IPS-15b (cell line): ENCODE measurements around the gene ZNF768.

Experiments used
- H3K27me3 ChIP-seq: one replicate; pipeline ENCODE4 v1.6.1; 2013; ENCODE audit warnings: low read length; ENCODE audit not compliant: control insufficient read depth, insufficient read depth
- H3K36me3 ChIP-seq: one replicate; pipeline ENCODE4 v1.6.1; 2013; ENCODE audit warnings: low read length; ENCODE audit not compliant: control insufficient read depth, insufficient read depth
- H3K4me1 ChIP-seq: one replicate; pipeline ENCODE4 v1.6.1; 2013; ENCODE audit warnings: mild to moderate bottlenecking, low read length; ENCODE audit not compliant: control insufficient read depth, insufficient read depth
- H3K4me3 ChIP-seq: one replicate; pipeline ENCODE4 v1.5.1; 2013; ENCODE audit warnings: low read depth, low read length
- H3K9ac ChIP-seq: one replicate; pipeline ENCODE4 v1.6.1; 2013; ENCODE audit warnings: low read depth, mild to moderate bottlenecking, low read length
- H3K9me3 ChIP-seq: one replicate; pipeline ENCODE4 v1.6.1; 2013; ENCODE audit warnings: mild to moderate bottlenecking, low read length; ENCODE audit not compliant: control insufficient read depth, insufficient read depth

The ZNF768 gene

GRCh38 chr16:30526137-30526822 lies at the start of gene ZNF768:
ZNF768 (minus strand) TSS chr16:30526566; CDS start chr16:30526413, 153 bp downstream.
- Histone ChIP-seq H3K9me3 (no peaks in the 10 kb centered on the region), H3K4me1 (peaks cover 8% of the 10 kb centered on the region), H3K36me3 (peaks cover 3% of the 10 kb centered on the region), H3K4me3 (peak within 1 kb of the TSS; percentile 82), H3K9ac (peak within 1 kb of the TSS; percentile 83), H3K27me3 (no peaks in the 10 kb centered on the region)

DNA sequence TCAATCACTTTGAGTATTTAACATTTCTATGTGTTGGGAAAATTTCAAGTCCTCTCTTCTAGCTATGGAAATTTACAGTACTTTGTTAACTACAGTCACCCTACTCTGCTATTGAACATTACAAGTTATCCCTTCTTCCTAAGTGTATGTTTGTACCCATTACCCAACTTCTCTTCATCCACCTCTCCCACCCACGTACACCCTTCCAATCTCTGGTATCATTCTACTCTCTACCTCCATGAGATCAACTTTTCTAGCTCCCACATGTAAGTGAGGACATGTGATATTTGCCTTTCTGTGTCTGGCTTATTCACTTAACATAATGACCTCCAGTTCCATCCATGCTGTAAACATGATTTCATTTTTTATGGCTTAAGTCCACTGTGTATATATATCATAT lies 48.3 kb upstream of the ZNF768 start:
- Histone ChIP-seq H3K36me3 (peaks cover 3% of the 10 kb centered on the region), H3K27me3 (no peaks in the 10 kb centered on the region), H3K4me3 (no peak overlapping the region), H3K9ac (no peak overlapping the region), H3K9me3 (no peaks in the 10 kb centered on the region), H3K4me1 (peaks cover 2% of the 10 kb centered on the region)

DNA sequence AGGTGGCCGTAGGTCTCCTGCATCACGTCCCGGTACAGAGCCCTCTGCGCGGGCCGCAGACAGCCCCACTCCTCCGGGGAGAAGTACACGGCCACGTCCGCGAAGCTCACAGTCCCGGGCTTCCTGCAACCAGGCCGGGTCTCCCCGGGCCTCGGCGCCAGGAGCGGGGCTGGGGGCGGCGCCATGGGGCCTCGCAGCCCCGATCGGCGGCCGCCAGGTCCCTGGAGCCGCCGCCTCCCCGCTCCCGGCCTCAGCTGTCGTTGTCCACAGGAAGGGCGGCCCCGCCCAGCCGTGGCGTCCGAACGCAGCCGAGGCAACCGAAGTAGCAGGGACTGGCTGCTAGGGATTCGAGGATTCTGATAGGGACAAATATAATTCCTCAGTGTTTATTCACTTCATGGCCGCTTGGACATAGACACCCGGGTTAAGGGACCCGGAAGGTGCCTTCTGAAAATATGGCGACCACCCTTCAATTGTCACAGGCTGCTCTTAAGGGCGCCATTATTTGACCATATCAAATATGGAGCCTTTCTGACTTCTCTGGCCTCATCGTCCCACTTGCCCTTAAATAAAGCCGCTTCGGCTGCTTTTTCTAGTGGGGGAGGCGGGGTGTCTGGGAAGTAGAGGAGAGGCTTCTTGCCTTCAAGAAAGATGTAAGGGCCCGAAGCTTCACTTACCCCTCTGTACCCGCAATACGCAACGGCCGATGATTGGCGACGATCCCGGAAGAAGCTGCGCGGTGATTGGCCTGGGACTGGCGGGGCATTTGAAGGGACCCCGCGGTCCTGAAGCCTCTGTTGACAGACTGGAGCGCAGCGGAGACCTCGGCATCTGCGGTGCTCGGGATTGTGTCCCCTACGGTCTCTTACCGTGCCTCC lies 45.3 kb upstream of the ZNF768 start, which contains the start of gene ZNF688:
ZNF688 (minus strand) TSS at position 270 of the 878 bp plus-strand sequence; CDS start at position 185, 85 bp downstream.
- H3K4me1 ChIP-seq = peaks cover 2% of the 10 kb centered on the region
- peak within 1 kb of the TSS; percentile 83 for H3K9ac ChIP-seq
- H3K36me3 ChIP-seq = no peaks in the 10 kb centered on the region
- H3K4me3 ChIP-seq = peak within 1 kb of the TSS; percentile 89
- no peaks in the 10 kb centered on the region for H3K27me3 ChIP-seq
- H3K9me3 ChIP-seq = no peaks in the 10 kb centered on the region

DNA sequence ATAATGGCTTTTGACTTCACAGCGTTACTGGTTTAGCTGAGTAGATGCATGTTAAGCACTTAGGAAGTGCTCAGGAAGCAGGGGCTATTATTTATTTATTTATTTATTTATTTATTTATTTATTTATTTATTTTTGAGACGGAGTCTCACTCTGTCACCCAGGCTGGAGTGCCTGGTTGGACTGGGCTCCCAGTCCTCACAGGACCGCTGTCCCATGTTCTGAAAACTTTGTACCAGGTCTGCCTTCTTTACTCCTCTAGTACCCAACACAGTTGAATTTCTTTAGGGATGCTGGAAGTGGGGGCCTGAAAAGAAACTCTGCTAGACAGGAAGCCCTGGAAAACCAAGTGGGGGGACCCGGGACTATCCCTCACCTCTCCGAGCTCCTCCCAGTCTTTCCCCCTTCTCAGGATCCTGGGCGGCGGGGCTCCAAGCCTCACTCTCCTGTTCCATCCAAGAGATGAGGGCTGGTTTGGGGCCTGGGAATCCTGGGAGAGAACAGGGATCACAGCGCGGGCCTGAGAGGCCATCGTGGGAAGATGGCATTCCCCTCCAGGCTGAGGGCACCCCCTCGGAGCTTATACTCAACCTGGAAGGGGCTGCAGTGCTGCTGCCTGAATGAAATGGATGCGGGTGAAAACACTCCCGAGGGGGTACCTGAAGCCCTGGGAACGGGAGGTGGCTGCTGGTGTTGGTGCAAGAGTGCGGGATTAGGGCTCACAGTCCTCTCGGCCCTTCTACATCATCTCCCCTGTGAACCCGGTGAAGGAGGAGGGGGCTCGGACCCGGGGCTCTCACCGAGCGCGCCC lies 44.5 kb upstream of the ZNF768 start:
- peak overlapping the region; percentile 83 for H3K9ac ChIP-seq
- no peaks in the 10 kb centered on the region for H3K36me3 ChIP-seq
- H3K4me3 ChIP-seq = peak overlapping the region; percentile 89
- peaks cover 2% of the 10 kb centered on the region for H3K4me1 ChIP-seq
- H3K27me3 ChIP-seq = peaks cover 2% of the 10 kb centered on the region
- H3K9me3 ChIP-seq = no peaks in the 10 kb centered on the region

- Histone ChIP-seq H3K9me3 (no peaks in the 10 kb centered on the region), H3K27me3 (peaks cover 2% of the 10 kb centered on the region), H3K9ac (no peak overlapping the region), H3K4me3 (no peak overlapping the region), H3K36me3 (no peaks in the 10 kb centered on the region), H3K4me1 (peaks cover 2% of the 10 kb centered on the region)
Observed at GRCh38 chr16:30569746-30570635, 43.6 kb upstream of the ZNF768 start.

GRCh38 chr16:30569281-30569680 lies 42.9 kb upstream of the ZNF768 start:
- Histone ChIP-seq H3K27me3 (peaks cover 2% of the 10 kb centered on the region), H3K9me3 (no peaks in the 10 kb centered on the region), H3K4me1 (peaks cover 2% of the 10 kb centered on the region), H3K9ac (no peak overlapping the region), H3K4me3 (no peak overlapping the region), H3K36me3 (no peaks in the 10 kb centered on the region)

DNA sequence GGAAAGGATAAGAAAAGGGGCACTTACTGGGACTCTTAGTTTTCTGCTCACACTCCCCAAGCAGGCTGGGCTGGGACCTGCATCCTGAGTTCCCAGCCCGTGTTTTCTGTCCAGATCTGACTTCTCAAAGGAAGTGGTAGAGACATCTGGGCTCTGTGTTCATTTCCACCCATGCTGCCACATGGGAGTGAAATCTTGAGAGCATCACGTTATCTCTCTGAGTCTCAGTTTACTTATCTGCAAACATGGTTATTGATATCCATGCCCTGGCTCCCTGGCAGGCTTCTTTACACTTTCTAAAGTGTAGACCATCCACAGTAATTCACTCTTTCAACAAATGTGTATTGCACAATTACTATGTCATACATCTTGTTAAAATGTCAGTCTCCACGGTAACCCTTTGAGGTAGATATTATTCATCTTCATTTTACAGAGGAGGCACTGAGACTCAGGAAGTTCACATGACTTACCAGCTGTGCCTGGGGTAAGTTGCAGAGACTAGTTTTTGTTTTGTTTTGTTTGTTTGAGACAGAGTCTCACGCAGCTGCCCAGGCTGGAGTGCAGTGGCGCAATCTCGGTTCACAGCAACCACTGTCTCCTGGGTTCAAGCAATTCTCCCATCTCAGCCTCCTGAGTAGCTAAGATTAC lies 41.7 kb upstream of the ZNF768 start:
- Histone ChIP-seq H3K4me1 (peaks cover 2% of the 10 kb centered on the region), H3K4me3 (no peak overlapping the region), H3K36me3 (no peaks in the 10 kb centered on the region), H3K27me3 (peaks cover 2% of the 10 kb centered on the region), H3K9ac (no peak overlapping the region), H3K9me3 (no peaks in the 10 kb centered on the region)

DNA sequence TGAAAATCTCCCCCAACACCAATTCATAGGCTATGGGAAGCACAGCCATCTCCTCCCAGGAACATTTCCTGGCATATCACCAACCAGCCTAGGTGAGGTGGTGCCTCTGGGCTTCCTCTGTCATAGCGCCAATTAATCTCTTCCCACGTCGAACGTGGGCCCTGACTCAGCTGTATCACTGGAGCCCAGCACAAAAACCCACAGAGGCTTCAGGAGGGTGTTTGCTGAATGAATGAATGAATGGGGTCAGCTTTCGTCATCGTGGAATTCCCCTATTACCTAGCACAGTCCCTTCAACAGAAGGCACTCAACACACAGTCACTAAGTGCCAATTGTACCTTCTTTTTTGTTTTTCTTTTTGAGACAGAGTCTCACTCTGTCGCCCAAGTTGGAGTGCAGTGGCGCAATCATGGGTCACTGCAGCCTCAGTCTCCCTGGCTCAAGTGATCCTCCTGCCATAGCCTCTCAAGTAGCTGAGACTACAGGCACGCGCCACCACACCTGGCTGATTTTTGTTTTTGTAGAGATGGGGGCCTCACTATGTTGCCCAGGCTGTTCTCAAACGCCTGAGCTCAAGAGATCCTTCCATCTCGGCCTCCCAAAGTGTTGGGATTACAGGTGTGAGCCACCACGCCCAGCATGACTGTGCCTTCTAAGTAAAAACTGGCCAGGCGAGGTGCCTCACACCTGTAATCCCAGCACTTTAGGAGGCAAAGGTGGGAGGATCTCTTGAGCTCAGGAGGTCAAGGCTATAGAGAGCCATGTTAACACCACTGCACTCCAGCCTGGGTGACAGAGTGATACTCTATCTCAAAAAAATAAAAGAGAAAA lies 41.0 kb upstream of the ZNF768 start:
- H3K9ac ChIP-seq = no peak overlapping the region
- H3K4me3 ChIP-seq = no peak overlapping the region
- H3K9me3 ChIP-seq = no peaks in the 10 kb centered on the region
- peaks cover 2% of the 10 kb centered on the region for H3K27me3 ChIP-seq
- no peaks in the 10 kb centered on the region for H3K36me3 ChIP-seq
- H3K4me1 ChIP-seq = peaks cover 2% of the 10 kb centered on the region

DNA sequence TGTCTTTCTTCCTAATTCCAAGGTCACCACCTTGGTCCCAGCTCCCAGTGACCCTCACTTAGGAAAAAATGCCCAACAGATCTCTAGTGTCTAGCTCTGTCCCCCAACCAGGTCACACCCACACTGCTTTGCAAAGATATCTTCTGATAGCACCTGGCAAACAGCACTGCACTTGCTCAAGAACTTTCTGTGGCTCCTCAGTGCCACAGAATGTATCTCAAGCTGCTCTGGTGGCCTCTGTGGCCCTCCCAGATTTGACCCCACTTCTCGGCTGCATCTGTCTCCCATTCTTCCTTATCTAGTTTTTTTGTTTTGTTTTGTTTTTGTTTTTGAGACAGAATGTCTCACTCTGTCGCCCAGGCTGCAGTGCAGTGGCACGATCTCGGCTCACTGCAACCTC lies 40.2 kb upstream of the ZNF768 start:
- Histone ChIP-seq H3K4me3 (no peak overlapping the region), H3K4me1 (peaks cover 2% of the 10 kb centered on the region), H3K27me3 (peaks cover 2% of the 10 kb centered on the region), H3K9me3 (no peaks in the 10 kb centered on the region), H3K9ac (no peak overlapping the region), H3K36me3 (no peaks in the 10 kb centered on the region)

GRCh38 chr16:30565984-30566383 lies 39.6 kb upstream of the ZNF768 start:
- Histone ChIP-seq H3K9ac (no peak overlapping the region), H3K4me1 (peaks cover 2% of the 10 kb centered on the region), H3K4me3 (no peak overlapping the region)

More at GRCh38 chr16:30565984-30566383, 39.6 kb upstream of the ZNF768 start:
- H3K9me3 ChIP-seq = no peaks in the 10 kb centered on the region
- peaks cover 2% of the 10 kb centered on the region for H3K27me3 ChIP-seq
- H3K36me3 ChIP-seq = no peaks in the 10 kb centered on the region
